Hippocampal formation (tissue), 2 donors: ENCODE data around the gene HES3.

Source experiments
- DNase-seq, 2 donors: peaks; one replicate each; lab custom pipeline; 2025; lab: John Stamatoyannopoulos, UW

Gene HES3

DNA sequence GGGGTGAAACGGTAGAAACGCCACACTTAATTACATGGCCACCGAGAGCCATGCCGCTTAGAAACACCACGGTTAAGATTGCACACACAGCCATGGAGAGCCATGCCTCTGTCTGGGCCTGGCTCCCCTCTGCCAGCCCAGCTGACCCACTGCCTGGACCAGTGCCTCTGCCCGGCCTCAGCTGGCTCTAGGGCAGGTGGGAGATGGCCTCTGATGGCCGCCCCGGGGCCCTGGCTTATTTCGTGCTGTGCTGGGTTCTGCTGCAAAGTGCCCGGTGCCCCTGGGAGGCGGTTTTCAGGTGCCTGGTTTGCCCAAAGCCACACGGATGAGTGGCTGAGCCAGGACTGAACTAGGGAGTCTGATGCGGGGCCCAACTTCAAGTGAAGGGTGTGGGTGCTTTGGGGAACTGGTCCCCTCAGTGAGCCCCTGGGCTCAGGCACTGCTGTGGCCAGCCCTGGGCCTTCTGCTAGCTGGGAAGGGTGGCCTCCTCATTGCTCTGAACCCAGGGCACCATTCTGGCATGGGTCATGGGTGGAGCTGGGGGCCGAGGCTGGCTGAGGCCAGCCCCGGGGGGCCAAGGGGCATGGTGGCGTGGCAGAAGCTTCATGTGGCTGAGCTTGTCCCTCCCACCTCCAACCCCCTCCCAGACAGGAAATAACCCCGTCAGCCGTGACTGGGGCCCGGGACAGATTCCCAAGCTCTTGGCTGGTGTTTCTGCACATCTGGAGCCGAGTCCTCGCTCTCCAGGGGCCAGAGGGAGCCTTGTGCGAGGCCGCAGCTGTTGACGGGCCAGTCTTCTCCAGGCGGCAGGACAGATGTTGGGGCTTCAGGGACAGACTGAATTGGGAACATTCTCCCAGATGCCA lies 18.8 kb downstream of the HES3 start:
- DNase-seq = no peak

DNA sequence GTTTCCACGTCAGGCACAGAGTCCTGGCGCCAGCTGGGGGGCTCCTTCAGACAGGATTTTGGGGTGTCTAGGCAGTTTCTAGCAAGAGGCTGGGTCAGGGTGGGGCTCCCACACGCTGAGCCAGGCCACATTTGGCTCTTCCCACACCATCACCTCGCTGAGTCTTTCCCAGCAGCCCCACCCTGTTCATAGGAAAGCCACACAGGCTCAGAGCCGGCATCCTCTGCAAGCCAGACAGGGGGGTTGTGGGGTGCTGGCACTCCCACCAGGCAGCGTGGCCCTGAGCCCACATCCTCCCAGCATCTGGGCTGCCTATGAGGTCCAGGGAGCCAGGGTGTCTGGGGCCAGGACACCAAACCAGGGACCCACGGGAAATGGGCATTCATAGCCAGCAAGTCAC lies 19.7 kb downstream of the HES3 start:
- no peak for DNase-seq

DNA sequence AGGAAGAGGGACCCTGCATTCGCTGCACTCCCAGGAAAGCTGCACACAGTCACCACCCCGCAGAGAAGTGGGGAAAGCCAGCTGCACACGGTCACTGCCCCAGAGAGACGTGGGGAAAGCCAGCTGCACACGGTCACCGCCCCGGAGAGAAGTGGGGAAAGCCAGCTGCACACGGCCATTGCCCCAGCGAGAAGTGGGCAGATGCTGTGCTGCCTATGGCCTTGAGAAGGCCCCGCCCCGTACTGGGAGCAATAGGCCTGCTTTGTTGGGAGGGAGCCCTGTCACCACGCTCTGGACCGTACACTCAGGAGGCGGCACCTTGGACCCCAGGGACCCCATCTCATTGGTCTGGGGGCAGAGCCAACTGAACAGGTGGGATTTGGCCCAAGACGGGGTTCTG lies 21.2 kb downstream of the HES3 start:
- no peak for DNase-seq

DNA sequence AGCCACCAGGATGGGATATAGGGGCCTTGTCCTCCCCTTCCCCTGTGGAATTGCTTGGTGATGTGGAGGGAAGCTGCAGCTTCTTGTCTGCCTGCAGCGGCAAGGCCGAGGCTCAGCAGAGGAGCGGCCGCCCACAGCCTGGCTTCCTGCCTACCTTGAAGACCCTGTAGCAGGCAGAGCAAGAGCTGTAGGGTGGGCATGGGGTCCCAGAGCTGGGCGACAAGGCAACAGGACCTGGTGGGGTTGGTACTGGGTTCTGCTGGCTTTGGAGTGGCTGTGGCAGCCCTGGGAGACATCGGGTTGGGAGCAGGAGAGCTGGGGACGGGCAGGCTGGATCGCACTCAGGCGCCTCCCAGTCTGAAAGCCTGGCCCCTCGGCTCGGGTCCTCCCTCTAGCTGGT lies 22.7 kb downstream of the HES3 start:
- DNase-seq = no peak

DNA sequence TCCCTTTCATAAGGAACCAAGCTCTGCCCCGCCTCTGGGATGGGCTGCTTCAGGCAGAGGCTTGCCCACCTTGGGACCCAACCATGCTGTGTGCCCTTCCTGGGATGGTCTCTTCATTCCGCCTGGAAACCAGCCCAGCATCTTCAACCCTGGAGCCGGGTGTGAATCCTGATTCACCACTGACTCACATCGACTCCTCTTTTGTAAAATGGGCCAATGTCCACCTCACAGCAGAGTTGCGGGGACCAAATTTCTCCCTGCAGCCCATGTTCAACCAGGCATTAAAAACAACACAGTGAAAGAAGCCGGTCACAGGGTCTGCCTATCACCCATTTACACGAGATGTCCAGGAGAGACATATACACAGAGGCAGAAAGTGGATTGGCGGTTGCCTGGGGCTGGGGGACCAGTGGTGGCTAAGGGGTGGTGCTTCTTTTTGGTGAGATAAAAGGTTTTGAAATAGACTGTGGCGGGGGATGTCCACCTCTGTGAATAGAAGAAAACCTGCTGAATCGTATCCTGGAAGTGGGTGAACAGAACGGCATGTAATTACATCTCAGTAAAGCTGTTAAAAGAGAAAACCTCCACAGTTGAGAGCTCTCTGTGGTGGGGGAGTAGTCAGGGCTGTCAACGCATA lies 23.8 kb downstream of the HES3 start:
- DNase-seq = no peak

DNA sequence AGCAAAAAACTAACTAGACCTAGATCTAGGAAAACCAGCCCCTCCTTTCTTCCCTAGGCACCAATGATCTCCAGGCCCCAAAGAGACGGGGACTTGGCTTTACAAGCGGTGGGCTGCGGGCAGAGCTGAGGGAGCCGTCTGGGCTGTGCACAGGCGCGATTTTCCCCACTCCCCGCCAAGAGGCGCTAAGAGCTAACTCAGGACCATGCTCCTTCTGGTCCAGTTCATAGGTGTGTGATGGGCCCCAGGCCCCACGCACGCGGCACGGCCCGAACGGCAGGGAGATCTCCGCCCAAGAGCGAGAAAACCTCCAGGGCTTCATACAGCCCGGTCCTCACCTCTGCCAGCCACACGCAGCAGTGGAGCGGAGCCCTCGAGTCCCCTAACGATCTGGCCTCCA lies 24.4 kb downstream of the HES3 start:
- DNase-seq = no peak

DNA sequence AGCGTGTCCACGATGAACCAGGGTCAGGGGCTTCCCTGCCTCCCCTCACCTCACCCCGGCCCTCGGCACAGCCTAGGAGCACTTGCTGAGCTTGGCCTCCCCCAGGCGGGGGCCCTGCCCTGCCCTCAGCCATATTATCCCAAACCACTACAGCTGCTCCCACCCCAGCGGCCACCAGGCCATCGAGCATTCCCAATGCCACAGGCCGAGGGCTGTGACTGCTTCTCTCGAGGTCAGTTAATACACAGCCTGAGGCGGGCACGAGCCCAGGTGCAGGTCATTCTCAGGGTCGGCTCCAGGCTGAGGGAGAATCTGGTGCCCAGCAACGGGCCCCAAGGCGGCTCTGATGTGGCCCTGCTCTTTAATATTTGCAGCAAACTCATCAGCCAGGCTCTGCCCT lies 25.3 kb downstream of the HES3 start:
- no peak for DNase-seq

DNA sequence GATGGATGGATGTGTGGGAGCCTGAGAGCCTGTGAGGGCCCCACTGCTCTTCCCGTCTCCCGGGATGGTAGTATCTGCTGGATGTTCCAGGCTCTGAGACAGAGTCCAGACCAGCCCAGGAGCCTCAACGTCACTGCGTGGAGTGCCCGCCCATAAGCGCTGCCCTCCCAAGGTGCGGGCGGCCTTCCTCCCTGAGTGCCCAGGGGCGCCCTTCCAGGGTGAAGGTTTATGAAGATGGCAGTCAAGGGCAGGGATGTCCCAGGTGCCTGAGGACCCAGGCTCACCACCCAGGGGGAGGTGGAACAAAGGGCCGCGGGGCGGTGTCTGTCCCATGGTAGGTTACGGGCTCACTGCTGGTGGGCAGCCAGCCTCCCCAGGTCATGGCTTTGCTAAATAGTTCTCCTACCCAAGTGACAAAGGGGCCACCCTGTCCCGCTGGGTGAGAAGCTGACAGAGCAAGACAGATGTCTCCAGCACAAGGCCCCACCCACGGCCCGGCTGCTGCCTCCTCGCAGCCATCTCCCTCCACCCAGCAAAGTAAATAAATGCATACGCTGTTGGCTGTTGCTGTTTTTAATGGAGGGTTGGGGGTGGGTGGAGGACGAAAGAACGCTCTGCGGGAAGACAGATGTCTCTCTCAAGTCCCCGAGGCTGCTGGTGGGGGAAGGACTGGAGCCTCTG lies 25.9 kb downstream of the HES3 start:
- no peak for DNase-seq

DNA sequence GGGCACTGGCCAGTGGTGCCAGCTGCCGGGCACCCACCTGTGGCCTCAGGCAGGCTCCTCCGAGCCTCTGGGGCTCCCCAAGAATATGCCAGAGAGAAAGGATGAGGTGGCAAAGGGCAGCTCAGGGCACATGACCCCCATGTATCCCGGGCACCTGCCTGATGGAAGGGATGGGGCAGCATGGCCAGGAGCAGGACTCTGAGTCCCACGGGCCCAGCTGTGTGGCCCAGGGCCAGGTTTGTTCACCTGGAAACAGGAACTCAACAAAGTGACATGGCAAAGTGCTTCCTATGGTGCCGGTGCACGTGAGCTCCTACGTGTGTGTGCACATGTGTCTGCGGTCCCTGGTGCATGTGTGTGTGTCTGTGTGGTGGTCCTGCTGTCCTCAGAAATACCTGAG lies 26.4 kb downstream of the HES3 start:
- no peak for DNase-seq

DNA sequence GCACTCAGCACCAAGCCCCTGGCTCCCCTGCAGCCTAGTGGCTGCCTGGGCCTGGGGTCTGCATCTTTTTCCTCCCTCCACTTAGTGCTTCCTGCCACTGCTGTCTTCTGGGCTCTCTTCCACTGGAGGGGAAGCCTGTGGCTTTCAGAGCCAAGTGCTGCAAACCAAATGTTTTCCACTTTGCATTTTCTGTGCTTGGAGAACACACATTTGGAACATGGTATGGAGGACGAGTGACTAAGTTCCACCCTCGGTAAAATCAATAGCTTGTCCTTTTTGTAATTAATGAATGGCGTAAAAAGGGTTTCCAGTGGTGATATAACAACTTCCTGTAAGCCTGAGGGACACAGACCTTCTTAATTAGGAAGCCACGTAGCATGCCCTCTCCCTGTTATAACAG lies 27.0 kb downstream of the HES3 start:
- peak in 1 of 2 donors; percentile 5 for DNase-seq

DNA sequence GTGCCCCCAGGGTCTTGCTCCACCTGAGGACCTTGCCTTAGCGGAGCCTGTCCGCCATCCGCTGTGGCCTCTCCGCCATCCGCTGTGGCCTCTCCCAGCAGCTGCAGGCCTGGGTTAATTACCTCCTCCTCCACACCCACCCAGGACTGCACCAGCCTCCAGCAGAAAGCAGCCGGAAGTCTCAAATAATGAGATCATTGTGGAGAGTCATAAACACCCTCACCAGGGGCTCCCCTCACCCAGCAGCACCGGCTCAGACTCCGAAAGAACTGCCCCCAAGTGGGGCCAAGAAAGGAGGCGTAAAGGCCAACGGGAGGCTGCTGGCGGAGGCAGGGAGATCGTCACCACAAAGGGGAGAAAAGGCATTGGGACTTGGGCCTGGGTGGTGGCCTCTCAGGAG lies 27.6 kb downstream of the HES3 start:
- DNase-seq = no peak

DNA sequence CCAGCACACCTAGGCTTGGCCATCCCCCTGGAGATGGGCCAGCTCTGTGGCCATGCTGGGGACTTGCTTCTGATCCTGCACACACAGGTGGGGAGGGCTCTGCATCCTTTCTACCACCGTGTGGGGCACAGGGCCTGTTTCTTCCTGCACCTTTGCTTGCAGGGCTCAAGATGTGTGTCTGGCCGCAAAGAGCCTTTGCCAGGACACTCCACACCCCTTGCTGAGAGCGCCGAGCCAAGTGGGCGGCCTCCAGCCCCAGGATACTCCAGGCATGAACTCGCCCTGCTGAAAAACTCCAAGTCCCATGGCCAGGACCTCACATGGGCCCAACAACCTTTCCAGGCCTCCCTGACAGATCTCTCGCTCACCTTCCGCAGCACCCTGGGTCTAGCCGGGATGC lies 28.5 kb downstream of the HES3 start:
- DNase-seq = no peak

DNA sequence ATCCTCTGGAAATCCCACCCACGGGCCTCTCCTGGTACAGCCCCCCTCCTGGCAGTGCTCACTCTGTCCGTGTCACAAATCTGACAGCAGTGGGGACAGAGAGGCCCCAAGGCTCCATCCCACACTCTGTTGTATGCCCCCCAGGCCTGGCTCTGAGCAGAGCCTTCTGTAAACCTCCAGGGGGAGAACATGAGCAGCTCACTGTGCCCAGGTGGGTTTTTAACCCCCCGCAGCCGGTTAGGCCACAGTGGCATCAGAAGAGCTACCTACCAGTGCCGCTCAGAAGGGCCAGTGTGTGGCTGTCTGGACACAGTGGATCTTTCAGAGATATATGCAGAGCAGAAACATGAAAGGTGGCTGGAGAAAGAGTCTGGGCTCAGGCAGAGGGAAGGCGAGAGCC lies 28.9 kb downstream of the HES3 start:
- DNase-seq = no peak

DNA sequence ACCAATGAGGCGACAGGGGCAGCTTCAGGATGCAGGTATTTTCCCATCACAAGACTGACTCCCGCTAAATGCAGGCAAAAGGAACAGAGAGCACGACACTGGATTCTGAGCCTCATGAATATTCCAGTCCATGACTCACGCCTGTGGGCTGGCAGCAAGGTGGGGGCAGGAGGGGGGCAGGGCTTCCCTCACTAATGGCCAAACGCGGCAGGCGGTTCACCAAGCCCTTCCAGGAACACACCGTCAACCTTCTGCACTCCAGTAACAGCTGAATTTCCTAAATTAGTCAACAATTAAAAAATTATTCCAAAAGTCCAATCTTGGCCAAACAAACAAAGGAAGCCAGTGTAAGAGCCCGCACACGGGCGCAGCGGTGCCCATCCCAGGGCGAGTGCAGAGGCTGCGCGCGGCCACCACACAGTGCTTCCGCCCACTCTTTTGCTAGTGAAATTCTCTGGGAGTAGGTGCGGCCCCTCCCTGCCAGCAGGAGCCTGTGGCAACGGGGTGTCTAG lies 29.5 kb downstream of the HES3 start:
- peak in 1 of 2 donors; percentile 24 for DNase-seq

DNA sequence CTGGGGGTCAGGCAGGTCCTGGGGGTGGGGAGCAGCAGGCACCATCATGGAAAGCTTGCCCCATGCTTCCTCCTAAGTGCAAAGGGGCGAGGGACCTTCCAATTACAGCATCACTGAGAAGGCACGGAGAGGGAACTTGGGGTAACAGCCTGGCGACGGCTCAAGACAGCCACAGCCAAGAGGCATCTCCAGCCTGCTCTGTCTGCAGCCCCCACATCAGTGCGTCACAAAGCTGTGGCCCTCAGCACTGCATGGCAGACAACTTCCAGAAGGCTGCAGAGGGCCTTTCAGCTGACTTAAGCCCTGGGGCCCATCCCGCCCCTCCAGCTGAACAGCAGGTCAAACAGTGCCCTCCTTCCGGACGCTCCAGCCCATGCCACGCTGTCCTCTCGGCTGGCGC lies 30.1 kb downstream of the HES3 start:
- no peak for DNase-seq

DNA sequence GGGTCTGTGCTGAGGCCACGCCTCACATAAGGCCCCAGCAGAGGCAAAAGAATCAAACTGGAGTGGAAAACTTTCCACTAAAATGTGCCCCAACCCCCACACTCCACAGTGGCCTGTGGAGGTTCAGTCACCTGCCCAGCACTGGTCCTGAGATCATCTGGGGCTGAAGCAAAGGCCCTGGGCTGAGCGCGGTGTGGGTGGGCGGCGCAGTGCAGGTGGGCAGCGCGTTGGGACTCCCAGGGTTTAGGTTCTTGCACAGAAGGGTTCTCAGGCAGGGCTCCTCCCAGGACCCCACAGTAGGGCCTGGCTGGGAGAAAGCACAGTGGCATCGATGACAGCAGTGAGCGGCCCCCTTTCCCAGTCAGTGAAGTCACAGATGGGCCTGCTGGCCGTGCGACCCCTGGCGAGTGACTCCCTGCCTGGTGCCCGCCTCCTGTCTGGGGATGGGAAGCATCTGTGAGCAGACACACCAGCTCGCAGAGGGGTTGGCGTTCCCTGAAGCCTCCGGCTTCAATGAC lies 30.7 kb downstream of the HES3 start:
- DNase-seq = no peak

DNA sequence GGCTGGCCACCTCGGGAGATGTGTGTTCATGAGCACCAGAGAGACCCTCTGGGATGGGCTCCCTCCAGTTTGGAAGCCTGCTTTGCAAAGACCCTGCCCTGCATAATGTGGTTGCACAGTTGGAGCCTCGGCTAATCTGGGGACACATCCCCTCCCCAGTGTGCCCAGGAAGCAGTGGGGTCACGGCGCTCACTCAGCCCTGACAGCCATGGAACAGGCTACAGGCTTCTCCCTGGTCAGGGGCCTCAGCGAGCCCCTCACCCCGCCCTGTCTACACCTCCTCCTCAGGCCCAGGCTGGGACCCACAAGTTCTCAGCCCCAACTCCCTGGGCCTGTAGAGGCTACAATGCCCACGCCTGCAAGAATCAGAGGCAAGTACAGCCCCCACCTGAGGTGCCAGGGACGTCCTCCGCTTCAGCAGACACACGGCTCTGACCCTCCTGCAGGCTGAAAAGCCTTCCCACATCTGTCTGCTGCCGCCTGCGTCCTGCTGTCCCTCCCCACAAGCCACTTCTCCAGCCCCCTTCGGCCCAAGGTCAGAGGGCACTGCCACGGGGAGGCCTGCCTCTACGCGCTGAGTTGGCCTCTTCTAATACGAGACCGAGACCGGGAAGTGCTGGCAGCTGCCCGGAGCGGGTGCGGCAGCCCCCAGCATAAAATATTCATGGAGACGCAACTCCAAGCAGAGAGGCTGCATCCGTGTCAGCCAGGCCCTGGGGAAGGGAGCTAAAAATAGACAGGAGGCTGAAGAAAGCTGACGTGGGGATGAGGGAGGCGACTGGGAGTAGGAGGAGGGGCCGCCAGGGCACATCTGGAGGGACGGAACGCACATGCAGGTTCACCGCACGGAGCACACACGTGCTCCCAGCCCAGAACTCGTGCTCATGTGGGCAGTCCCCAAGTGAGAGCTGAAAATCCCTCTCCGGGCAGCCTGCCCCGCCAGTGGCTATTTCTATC lies 32.1 kb downstream of the HES3 start:
- DNase-seq = no peak

DNA sequence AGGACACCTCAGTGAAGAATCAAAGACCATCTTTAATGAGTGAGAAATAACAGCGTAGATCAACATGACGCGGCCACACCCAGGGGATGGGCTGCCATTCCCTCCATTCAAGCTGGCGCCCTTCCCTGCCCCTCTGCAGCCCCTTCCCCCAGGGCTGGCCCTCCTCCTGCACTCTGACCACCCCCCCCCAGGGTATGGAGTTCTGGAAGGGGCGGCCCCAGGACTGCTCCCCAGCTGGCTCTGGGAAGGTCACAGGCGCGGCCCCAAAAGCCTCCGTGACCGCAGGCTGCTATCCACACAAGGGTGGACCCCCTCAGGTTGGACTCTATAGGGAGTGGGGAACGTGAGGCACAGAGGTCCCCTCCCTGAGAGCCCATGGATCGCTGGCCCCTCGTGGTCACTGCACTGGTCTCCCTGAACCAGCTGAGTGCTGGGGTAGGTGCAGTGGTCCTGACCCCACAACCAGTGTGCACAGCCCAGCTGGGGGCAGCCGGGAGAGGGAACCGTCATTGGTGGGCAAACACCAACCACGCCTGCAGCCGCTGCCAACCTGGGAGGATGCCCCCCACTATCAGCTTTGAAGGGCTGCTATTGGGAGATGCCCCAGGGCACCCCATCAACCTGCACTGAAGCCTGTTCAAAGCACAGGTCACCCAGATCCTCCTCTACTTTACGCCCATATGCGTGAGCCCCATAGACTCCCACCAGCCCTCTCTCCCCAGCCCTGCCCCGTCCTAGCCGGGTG lies 33.0 kb downstream of the HES3 start:
- no peak for DNase-seq

DNA sequence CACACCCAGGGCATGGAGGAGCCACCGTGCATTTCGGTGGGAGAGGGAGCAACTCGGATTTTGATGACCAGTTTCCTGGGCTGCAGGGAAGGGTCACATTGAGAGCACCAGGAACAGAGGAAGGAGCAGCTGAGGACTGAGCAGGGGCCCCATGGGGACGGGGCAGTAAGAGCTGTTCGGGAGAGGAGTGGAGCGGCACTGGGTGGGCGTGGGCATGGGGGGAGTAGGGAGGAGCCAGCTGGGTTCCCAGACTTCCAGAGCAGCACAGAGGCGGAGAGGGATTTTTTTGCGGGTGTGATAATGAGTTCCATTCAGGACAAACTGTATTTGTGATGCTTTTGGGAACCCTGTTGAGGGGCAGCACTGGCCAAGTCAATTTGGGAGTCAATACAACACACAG lies 34.3 kb downstream of the HES3 start:
- no peak for DNase-seq

DNA sequence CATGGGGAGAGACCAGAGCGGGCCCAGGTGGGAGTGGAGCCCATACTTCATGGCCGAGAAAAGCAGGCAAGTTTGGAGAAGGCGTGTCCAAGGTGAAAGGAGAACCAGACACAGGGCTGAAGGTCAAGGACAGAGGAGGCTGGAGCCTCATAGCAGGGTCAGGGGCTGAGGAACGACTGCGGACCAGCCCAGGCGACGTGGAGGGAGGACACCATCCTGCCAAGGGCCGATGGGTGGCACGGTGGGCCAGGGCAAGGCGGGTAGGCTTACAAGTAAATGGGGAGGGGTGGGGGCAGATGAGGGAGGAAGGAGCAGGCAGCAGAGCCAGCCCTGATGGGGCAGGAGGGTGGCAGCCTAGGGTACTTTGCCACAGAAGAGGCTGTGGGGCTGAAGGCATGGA lies 35.1 kb downstream of the HES3 start:
- no peak for DNase-seq
